Fibroblast of skin of left biceps (primary cell): ENCODE measurements around the gene AHCTF1.
"Not testable (repeated sequence)": the region's sequence is repeated elsewhere in the genome, so short reads cannot be mapped to it uniquely, and the experiment has no call there.

Experiments
- DNase-seq, 2 experiments: peaks; one replicate each; pipeline ENCODE4 v3.0.0-alpha.2; 2013; ENCODE audit warnings: low read depth in 2 of 2

The AHCTF1 gene

DNA sequence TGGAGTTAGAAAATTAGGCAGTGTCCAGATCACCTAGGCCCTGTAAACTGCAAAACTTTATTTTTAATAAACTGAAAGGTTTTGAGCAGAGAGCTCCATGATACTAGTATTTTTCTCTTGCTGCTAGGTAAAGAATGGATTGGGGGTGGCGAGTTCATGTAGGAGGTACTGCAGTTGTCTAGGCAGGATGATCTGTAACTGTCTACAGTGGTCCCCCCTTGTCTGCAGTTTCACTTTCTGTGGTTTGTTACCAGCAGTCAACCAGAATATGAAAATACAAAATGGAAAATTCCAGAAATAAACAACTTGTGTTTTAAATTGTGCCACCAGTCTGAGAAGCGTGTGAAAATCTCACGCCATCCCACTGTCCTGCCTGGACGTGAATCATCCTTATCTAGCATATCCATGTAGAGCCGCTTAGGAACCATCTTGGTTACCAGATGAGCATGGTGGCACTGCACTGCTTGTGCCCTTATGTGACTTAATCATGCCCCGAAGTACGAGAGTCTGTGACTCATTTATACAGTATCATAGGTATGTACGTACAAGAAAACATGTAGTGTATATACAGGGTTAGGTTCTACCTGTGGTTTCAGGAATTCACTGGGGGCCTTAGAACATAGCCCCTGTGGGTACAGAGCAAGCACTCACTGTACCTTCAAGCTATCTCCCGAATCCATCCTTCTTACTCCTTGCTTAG lies 94.2 kb downstream of the AHCTF1 start:
- no peak for DNase-seq

DNA sequence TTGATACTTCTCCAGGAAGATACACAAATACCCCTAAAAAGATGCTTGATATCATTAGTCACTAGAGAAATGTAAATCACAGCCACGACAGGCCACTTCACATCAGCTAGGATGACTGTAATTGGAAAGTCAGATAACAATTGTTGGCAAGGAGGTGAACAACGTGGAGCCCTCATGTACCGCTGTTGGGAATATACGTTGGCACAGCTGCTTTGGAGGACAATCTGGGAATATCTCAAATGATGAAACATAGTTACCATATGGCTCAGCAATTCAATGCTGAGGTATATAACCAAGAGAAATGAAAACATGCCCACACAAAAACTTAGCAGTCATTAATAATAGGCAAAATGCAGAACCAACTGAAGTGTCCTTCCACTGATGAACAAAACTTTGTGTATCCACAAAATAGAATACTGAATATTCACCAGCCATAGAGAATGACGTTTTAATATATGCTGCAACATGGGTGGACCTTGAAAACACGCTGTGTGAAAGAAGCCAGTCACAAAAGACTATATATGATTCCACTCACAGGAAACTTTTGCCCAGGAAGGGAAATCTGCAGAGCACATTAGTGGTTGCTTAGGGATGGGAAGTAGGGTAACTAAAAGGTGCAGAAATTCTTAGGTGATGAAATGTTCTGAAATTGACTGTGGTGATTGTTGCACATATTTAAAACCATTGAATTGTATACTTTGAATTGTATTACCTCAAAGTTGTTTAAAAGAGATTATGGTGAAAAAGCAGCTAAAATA lies 95.4 kb downstream of the AHCTF1 start:
- peak; percentile 2 to 10 for DNase-seq

DNA sequence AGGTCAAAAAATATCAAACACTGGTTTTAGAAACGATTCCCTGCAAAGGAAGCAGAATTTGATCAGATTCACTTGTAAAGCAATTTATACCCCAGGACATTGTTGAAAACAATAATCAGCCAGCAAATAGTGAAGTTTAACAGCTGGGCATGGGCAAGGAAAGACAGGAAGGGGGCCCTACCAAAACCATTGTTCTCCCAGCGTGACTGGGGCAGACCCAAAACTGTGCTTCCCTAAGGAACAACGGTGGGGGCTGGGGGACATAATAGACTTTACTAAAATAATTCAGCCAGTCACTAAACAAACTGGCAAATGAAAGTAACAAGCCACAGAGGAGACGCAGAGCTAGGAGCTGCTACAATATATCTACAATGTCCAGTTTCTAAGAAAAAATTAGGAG lies 100.2 kb downstream of the AHCTF1 start:
- DNase-seq: no peak

DNA sequence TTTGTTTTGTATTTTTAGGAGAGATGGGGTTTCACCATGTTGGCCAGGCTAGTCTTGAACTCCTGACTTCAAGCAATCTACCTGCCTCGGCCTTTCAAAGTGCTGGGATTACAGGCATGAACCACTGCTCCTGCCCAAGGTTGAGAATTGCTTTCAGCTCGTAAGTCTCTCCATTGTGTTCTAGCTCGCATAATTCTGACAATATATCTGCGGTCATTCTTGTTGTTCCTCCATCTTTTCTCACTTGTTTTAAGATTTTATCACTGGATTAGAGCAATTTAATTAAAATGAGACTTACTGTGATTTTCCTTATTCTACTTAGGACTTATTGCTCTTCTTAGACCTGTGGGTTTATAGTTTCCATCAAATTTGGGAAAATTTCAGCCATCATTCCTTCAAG lies 102.9 kb downstream of the AHCTF1 start:
- DNase-seq: no peak

DNA sequence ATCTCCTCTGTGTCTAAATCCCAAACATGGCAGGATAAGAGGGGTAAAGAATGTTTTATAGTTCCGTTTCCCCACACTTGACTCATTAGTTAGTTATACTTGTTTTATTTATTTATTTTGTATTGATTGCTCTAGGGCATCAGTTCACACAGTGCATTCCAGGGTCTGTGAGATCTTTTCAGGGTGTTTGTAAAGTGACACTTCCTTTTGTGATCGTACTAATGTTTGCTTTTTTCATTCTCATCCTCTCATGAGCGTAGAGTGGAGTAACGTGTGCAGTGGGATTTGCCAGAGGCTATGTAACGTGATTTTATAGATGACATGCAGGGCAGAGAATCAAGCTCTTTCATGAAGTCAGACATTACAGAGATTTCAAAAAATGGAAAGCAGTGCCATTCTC lies 104.4 kb downstream of the AHCTF1 start:
- no peak for DNase-seq

DNA sequence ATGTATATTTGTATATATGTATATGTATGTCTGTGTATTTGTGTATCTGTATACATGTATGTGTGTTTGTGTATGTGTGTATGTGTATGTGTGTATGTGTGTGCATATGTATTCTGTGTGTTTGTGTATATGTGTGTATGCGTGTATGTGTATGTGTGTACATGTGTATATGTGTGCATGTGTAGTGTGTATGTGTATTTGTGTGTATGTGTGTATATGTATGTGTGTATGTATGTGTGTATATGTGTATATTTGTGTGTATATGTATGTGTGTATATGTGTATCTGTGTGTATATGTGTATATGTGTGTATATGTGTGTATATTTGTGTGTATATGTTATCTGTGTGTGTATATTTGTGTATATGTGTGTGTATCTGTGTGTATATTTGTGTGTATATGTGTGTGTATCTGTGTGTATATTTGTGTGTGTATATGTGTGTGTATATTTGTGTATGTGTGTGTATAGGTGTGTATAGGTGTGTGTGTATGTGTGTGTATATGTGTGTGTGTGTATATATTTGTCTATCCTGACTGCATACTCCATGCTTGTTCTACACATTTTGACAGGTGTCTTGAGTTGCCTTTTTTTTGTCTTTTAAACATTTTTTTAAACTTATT lies 106.1 kb downstream of the AHCTF1 start:
- DNase-seq: no peak

DNA sequence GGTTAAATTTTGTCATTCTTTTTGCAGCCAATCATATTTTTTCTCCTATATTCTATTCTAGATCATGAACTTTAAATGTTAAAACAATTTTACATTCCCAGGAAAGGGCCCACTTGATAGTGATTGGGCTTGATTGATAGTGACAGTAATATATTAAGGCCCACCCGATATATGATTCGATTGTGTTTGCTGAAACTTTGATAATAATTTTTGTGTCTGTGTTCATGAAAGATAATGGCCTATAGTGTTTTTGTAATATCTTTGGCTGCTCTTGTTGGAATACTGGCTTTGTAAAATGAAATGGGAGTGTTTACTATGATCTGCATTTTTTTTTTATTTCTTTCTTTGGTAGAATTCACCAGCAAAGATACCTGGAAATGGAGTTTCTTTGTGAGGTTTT lies 107.2 kb downstream of the AHCTF1 start:
- DNase-seq: no peak

DNA sequence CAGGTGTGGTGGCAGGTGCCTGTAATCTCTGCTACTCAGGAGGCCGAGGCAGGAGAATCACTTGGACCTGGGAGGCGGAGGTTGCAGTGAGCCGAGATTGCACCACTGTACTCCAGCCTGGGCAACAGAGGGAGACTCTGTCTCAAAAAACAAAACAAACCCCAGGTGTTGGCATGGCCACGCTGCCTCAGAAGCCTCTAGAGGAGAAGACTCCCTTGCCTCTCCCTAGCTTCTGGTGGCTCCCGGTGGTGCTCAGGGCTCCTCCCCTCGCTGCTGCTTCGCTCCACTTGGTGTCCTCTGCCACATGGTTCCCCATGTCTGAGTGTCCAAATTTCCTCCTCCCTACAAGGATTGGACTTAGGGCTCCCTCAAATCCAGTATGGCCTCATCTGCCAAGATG lies 109.6 kb downstream of the AHCTF1 start:
- not testable (repeated sequence) for DNase-seq

DNA sequence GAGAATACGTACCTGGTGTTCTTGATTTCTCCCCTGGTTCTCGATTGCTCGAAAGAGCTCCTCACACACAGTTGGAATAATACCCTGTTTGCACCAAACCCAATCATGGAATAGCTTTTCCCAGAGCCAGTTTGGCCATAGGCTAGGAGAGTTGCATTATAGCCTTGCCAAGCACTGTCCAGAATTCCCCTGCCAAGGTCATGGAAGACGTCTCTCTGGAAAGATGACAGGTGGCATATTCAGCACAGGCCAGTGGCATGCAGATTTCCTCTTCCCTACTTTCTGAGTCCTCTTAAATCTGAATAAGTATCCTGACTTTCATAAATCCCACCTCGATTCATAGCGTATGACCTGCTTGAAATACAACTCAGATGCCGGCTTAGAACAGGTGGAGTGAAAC lies 111.1 kb downstream of the AHCTF1 start:
- no peak for DNase-seq

DNA sequence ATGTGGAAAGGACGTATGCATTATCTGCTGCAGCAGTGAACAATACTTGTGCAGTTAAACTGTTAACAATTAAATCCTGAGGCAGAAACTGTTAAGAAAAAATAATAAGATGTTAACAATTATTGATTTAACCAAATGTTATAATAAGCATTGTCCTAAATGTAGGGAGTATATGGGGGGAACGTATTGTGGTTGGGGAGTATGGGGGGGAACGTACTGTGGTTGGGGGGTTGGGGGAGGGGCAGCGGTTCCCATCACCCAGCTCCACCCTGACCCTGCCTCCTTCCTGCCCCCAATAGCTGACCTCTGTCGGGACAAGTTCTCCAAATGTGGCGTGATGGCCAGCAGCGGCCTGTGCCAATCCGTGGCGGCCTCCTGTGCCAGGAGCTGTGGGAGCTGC lies 114.0 kb downstream of the AHCTF1 start:
- not testable (repeated sequence) for DNase-seq

DNA sequence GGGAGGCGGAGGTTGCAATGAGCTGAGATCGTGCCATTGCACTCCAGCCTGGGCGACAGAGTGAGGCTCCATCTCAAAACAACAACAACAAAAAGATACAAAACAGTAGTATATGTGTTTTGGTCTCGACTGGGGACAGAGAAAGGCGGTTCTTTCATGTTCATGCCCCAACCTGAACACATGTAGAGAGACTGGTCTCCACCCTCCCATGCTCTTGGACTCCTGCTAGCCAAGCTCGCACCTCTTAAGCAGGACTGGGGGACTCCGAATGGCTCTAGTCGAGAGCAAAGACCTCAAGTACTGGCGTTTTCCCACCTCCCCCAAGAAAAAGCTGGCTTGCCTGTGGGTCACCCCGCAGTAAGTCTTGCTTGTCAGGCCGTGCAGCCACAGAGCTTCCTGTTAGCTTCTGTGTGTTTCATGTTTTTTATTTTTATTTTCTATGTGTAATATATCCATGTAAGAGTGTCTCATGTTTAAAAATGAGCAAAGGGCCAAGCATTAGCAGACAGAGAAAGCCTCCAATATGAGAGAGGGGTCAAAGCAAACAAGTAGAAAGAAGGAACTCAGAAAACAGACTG lies 116.0 kb downstream of the AHCTF1 start:
- no peak for DNase-seq

DNA sequence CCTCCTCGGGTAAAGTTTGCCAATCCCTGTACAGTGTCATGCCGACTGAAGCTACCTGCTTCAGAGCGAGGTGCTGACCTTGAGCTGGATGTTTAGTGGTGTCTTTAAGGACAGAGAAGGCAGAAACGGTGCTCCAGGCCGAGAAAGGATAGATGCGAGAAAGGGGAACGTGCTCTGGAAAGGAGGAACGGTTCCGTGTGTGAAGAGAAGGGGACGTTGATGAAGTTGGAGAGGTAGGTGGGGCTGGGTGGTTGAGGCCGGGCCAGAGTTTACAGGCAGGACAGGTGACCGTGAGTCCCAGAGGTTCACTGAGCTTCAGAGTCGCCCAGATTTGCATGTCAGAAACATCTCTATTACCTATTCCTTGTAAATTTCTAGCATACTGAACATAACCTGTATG lies 116.9 kb downstream of the AHCTF1 start:
- no peak for DNase-seq

DNA sequence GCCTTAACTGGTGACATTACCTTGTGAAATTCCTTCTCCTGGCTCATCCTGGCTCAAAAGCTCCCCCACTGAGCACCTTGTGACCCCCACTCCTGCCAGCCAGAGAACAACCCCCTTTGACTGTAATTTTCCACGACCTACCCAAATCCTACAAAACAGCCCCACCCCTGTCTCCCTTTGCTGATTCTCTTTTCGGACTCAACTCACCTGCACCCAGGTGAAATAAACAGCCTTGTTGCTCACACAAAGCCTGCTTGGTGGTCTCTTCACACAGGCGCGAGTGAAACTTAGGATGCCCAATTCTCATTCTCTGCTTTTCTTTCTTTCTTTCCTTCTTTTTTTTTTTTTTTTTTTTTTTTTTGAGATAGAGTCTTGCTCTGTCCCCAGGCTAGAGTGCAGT lies 118.4 kb downstream of the AHCTF1 start:
- DNase-seq: not testable (repeated sequence)

DNA sequence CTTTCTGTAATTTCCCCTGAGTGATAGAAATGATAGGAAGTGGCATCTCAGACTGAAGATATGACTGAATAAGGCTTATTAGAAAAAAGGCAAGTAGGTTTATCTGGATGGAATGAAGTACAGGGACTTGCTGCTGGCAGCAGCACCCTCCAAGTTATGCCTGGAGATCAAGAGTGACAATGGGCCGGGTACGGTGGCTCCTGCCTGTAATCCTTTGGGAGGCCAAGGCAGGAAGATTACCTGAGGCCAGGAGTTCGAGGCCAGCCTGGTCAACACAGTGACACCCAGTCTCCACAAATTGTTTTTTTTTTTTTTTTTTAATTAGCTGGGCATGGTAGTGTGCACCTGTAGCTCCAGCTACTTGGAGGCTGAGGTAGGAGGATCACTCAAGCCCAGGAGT lies 119.8 kb downstream of the AHCTF1 start:
- DNase-seq: no peak

DNA sequence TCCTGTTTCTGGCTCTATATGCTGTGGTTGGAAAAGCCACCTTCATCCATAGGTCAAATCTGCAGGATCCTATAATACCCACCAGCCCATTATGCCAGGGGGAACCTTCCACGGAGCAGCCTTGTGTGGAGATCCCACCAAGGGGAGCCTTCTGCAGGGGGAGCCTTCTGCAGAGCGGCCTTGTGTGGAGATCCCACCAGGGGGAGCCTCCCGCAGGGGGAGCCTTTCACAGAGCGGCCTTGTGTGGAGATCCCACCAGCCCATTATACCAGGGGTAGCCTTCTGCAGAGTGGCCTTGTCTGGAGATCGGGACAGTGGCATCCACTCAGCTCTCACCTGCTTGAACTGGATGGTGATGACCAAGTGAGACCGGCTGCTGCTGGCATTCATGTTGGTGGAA lies 122.3 kb downstream of the AHCTF1 start:
- no peak for DNase-seq

DNA sequence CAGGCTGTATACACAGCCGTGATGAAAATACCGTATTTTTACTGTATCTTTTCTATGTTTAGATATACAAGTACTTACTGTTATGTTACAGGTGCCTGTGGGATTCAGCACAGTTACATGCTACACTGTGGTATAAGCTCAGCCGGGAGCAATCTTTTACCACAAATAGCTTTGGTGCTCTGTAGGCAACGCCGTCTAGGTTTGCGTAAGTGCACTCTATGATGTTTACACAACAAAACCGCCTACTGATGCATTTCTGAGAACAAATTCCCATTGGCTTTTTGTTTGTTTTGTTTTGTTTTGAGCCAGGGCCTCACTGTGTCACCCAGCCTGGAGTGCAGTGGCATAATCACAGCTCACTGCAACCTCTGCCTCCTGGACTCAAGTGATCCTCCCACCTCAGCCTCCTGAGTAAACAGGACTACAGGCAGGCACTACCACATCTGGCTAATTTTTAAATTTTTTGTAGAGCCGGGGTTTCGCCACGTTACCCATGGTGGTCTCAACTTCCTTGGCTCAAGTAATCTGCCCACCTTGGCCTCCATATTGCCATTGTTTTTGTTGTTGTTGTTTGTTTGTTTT lies 126.5 kb downstream of the AHCTF1 start:
- DNase-seq: no peak

DNA sequence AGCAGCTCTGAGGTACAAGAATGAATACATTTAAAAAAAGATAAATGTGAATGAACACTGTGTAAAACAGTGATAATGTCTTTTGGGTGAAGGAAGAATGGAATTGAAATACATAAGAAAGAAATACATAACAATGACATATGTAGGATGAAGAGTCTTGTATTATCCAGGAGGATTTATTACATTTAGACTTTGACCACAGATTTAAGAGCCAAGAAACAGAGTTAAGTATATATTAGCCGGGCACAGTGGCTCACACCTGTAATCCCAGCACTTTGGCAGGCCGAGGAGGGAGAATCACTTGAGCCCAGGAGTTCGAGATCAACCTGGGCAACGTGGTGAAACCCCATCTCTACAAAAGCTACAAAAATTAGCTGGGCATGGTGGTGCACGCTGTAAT lies 127.9 kb downstream of the AHCTF1 start:
- DNase-seq: no peak

DNA sequence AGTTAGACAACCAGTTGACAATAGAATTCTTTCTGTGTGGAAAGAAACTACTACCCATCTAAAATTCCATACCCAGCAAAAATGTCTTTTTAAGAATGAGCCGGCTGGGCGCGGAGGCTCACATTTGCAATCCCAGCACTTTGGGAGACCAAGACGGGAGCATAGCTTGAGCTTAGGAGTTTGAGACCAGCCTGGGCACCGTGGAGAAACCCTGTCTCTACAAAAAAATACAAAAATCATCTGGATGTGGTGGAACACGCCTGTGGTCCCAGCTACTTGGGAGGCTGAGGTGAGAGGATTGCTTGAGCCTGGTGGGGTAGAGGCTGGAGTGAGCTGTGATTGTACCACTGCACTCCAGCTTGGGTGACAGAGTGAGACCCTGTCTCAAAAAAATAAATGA lies 128.4 kb downstream of the AHCTF1 start:
- DNase-seq: no peak

DNA sequence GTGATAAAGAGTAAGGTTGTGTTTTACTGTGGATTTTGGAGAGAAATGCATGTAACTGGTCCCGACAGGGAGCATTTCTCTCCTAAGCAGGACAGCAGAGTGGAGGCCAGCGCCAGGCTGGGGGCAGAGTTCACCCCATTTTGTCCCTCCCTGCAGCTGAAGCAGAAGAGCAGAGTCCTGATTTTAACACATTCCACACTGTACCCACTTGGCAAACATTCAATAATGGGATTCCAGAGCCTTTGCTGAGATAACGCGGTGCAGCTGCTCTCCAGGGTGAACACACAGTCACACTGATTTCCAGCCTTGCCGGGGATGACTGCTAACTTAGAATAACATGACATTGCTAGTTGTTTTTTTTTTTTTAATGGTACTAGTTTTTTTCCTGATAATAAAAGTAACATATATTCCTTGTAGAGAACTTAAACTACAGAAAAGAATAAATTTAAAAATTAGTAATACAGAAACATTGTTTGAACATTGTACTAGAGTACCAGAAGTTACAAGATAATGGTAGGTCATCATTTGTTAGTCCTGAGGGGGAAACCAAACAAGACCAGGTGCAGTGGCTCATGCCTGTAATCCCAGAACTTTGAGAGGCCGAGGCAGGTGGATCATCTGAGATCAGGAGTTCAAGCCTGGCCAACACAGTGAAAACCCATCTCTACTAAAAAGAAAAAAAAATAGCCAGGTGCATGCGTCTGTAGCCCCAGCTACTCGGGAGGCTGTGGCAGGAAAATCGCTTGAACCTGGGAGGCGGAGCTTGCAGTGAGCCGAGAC lies 130.3 kb downstream of the AHCTF1 start:
- DNase-seq: no peak

DNA sequence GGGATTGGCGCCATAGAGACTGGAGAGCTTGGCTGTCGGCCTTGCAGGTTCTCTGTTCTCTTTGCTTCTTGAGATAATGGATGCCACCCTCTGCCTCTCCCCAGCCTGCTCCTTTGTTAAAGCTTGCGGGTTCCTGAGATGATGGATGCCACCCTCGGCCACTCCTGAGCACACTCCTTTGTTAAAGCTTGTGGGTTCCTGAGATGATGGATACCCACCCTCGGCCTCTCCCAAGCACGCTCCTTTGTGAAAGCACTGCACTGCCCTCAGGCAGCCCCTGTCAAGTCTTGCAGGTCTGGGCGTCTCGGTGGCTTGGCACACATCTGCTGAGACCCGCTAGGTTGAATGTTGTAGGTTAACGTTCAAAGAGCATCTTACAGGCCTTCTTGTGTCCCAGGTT lies 131.0 kb downstream of the AHCTF1 start:
- DNase-seq: no peak

DNA sequence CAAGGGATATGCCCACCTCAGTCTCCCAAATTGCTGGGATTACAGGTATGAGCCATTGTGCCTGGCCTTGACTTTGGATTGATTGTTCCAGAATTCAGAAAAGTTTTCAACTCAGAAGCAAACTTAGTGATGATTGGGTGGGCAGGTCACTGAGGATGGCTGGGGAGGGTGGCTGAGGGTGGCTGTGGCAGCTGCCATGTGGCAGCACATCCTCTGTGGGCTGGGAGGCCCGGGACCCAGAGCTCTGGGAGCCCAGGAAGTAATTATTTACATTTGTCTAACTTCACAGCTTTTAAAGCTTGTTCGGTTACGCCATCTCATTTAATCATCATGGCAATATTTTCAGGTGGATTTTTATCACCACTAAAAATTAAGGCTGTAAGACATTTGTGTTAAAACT lies 131.4 kb downstream of the AHCTF1 start:
- no peak for DNase-seq
